OCI-LY3 (cell line): ENCODE data around the gene FBN2.

Source experiments
- H2AFZ ChIP-seq: fragments of 200-600, 300-600 bp; shearing (Covaris generic); 2 replicates; pipeline ENCODE4 v1.6.0; 2014; ENCODE audit warnings: antibody characterized with exemption, low read depth, low read length
- H3K27ac ChIP-seq: fragments of 200-600, 300-600 bp; sonication (generic); 2 replicates; pipeline ENCODE4 v1.5.1; 2014; ENCODE audit warnings: mild to moderate bottlenecking, low read length, moderate library complexity, mixed read lengths
- H3K27me3 ChIP-seq: fragments of 200-600, 300-600 bp; sonication (generic); 2 replicates; pipeline ENCODE4 v1.6.1; 2014; ENCODE audit warnings: low read depth, low read length, mixed read lengths
- H3K36me3 ChIP-seq: fragments of 200-600, 300-600 bp; sonication (generic); replicated peaks from 2 replicates; pipeline ENCODE3; 2014; ENCODE audit warnings: low read depth, low read length, mixed read lengths
- H3K4me1 ChIP-seq: fragments of 300-600, 200-600 bp; sonication (generic); 2 replicates; pipeline ENCODE4 v1.6.1; 2014; ENCODE audit warnings: low read length, mixed read lengths
- H3K4me2 ChIP-seq: fragments of 200-600, 300-600 bp; sonication (generic); 2 replicates; pipeline ENCODE4 v1.6.1; 2014; ENCODE audit warnings: low read length, mixed read lengths
- H3K4me3 ChIP-seq: fragments of 300-600, 200-600 bp; sonication (generic); 2 replicates; pipeline ENCODE4 v1.5.1; 2014; ENCODE audit warnings: antibody characterized with exemption, mild to moderate bottlenecking, low read length, moderate library complexity
- H3K79me2 ChIP-seq: fragments of 300-600, 200-600 bp; shearing (Covaris generic); 2 replicates; pipeline ENCODE4 v1.6.1; 2014; ENCODE audit warnings: mild to moderate bottlenecking, low read length, mixed read lengths
- H3K9ac ChIP-seq: fragments of 300-600, 200-600 bp; shearing (Covaris generic); 2 replicates; pipeline ENCODE4 v1.6.0; 2014; ENCODE audit warnings: mild to moderate bottlenecking, low read length, moderate library complexity
- H3K9me3 ChIP-seq: fragments of 200-600, 300-600 bp; shearing (Covaris generic); 2 replicates; pipeline ENCODE4 v1.6.1; 2014; ENCODE audit warnings: low read length, mixed read lengths; ENCODE audit not compliant: insufficient read depth
- H4K20me1 ChIP-seq: fragments of 200-600, 300-600 bp; sonication (generic); 2 replicates; pipeline ENCODE4 v1.6.1; 2016; ENCODE audit warnings: low read length, mixed read lengths; ENCODE audit not compliant: insufficient read depth
- CTCF ChIP-seq: fragments of 200-600, 300-600 bp; sonication (generic); IDR thresholded peaks from 2 replicates; pipeline ENCODE4 v1.5.1; 2014; ENCODE audit warnings: antibody characterized with exemption, low read length, low read depth
- EZH2phosphoT487 ChIP-seq: fragments of 200-600 bp; shearing (Covaris generic); IDR thresholded peaks from 2 replicates; pipeline ENCODE4 v1.6.1; 2018; ENCODE audit warnings: antibody characterized with exemption, mixed run types, low read depth

FBN2 gene

GRCh38 chr5:128225245-128226030 is 312.6 kb downstream of the FBN2 start:
- TF ChIP-seq EZH2phosphoT487 (no peak), CTCF (no peak)
- H3K4me1 ChIP-seq: no peaks in the 10 kb centered on the region

GRCh38 chr5:128224336-128224735 is 313.7 kb downstream of the FBN2 start:
- Histone ChIP-seq H3K4me3 (no peak overlapping the region), H3K9ac (no peak overlapping the region), H3K27me3 (no peaks in the 10 kb centered on the region), H4K20me1 (no peaks in the 10 kb centered on the region), H3K9me3 (no peaks in the 10 kb centered on the region), H3K27ac (no peak overlapping the region), H2AFZ (no peak overlapping the region), H3K4me2 (no peak overlapping the region), H3K36me3 (no peaks in the 10 kb centered on the region), H3K79me2 (no peaks in the 10 kb centered on the region), H3K4me1 (no peaks in the 10 kb centered on the region)
- TF ChIP-seq CTCF: no peak
- TF ChIP-seq EZH2phosphoT487: no peak

More at GRCh38 chr5:128225245-128226030, 312.6 kb downstream of the FBN2 start:
- Histone ChIP-seq H3K36me3 (no peaks in the 10 kb centered on the region), H3K9ac (no peak overlapping the region), H3K79me2 (no peaks in the 10 kb centered on the region), H3K4me2 (no peak overlapping the region), H3K4me3 (no peak overlapping the region), H4K20me1 (no peaks in the 10 kb centered on the region), H3K9me3 (no peaks in the 10 kb centered on the region), H2AFZ (no peak overlapping the region), H3K27ac (no peak overlapping the region), H3K27me3 (no peaks in the 10 kb centered on the region)

GRCh38 chr5:128220841-128221240 is 317.2 kb downstream of the FBN2 start:
- H2AFZ ChIP-seq: no peak overlapping the region
- no peaks in the 10 kb centered on the region for H3K36me3 ChIP-seq
- no peaks in the 10 kb centered on the region for H3K79me2 ChIP-seq
- no peak overlapping the region for H3K27ac ChIP-seq
- no peaks in the 10 kb centered on the region for H4K20me1 ChIP-seq
- TF ChIP-seq EZH2phosphoT487 (no peak), CTCF (no peak)
- H3K4me3 ChIP-seq: no peak overlapping the region
- H3K4me1 ChIP-seq: no peaks in the 10 kb centered on the region
- no peaks in the 10 kb centered on the region for H3K27me3 ChIP-seq
- no peak overlapping the region for H3K9ac ChIP-seq
- H3K4me2 ChIP-seq: no peak overlapping the region
- no peaks in the 10 kb centered on the region for H3K9me3 ChIP-seq

- TF ChIP-seq CTCF (no peak), EZH2phosphoT487 (no peak)
- no peaks in the 10 kb centered on the region for H3K36me3 ChIP-seq
- H3K4me3 ChIP-seq: no peak overlapping the region
- no peak overlapping the region for H3K4me2 ChIP-seq
- H3K9ac ChIP-seq: no peak overlapping the region
- no peaks in the 10 kb centered on the region for H3K79me2 ChIP-seq
- no peak overlapping the region for H3K27ac ChIP-seq
- H3K27me3 ChIP-seq: no peaks in the 10 kb centered on the region
- peaks cover 8% of the 10 kb centered on the region for H3K4me1 ChIP-seq
- no peaks in the 10 kb centered on the region for H4K20me1 ChIP-seq
- H3K9me3 ChIP-seq: no peaks in the 10 kb centered on the region
- no peak overlapping the region for H2AFZ ChIP-seq
Observed at GRCh38 chr5:128216860-128217531, 321.0 kb downstream of the FBN2 start.
